NCI-H146 (cell line): ENCODE measurements around the gene INAFM1.
A peak's percentile ranks its signal among the peaks of the same experiment; 100 is the strongest.
"Not testable (repeated sequence)": the region's sequence is repeated elsewhere in the genome, so short reads cannot be mapped to it uniquely, and the experiment has no call there.

ENCODE experiments used
- DNase-seq: peaks from one replicate; lab custom pipeline; 2025; lab: John Stamatoyannopoulos, UW

INAFM1 gene

DNA sequence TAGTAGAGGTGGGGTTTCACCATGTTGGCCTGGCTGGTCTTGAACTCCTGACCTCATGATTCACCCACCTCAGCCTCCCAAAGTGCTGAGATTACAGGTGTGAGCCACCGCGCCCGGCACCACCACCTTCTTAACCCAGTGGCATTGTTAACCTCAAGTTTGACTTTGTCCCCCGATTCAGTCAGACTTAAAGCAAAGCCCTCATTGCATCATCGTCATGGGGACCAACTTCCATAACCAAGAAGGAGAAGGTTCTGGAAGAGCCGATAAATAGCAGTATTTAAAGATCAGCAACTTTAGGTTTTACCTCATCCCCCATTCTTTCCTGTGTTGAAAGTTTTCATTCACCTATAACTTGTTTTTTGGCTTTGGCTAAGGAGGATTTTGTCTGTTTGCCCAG is 6.7 kb upstream of the INAFM1 start:
- DNase-seq: no peak

DNA sequence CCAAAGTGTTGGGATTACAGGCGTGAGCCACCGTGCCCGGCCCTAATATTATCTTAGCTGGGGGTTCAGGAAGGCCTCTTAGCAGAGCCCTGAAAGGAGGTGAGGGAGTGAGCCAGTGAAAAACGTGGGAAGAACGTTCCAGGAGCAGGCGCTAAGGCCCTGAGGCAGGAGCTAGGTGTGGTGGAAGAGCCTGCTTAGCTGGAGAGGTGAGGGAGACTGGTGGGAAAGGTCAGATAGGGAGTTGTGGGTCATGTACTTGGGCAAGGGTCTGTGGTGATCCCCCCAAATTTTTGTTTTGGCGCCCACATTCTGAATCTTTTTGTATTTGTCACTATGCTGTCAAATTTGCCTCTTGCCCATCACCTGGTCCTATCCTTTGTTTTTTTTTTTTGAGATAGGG is 5.1 kb upstream of the INAFM1 start:
- DNase-seq: no peak

DNA sequence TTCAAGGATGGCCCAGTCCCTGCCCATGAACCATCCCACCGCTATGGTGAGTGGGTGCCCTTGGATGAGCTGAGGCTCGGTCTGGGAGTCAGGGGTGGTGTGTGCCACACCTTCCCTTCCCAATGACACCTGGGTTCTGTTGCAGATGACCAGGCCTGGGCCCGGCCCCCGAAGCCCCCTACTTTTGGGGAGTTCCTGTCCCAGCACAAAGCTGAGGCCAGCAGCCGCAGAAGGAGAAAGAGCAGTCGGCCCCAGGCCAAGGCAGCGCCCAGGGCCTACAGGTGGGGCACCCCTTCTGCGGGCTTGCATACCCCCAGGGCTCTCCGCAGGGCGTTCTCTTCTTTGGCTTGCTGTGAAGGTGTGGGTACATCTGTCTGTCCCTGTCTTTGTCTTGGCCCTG is 4.3 kb upstream of the INAFM1 start:
- DNase-seq: no peak

DNA sequence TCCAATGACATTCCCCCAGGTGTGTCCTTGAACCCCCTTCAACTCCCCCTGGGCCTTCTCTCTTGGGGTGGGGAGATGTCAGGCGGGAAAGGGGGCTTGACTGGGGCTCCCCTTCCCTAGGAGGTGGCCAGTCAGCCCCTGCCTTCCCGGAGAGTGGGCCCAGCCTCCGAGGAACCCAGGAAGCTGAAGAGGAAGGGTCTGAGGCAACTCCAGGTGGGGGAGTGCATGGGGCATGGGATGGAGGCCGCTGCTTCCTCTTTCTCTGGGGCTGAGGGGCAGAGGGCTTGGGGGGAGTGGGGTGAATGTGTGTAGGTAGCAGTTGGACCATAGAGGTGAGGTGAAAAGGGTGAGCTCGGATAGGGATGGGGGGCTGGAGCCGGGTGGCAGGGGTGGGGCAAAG is 2.7 kb upstream of the INAFM1 start:
- DNase-seq: no peak

DNA sequence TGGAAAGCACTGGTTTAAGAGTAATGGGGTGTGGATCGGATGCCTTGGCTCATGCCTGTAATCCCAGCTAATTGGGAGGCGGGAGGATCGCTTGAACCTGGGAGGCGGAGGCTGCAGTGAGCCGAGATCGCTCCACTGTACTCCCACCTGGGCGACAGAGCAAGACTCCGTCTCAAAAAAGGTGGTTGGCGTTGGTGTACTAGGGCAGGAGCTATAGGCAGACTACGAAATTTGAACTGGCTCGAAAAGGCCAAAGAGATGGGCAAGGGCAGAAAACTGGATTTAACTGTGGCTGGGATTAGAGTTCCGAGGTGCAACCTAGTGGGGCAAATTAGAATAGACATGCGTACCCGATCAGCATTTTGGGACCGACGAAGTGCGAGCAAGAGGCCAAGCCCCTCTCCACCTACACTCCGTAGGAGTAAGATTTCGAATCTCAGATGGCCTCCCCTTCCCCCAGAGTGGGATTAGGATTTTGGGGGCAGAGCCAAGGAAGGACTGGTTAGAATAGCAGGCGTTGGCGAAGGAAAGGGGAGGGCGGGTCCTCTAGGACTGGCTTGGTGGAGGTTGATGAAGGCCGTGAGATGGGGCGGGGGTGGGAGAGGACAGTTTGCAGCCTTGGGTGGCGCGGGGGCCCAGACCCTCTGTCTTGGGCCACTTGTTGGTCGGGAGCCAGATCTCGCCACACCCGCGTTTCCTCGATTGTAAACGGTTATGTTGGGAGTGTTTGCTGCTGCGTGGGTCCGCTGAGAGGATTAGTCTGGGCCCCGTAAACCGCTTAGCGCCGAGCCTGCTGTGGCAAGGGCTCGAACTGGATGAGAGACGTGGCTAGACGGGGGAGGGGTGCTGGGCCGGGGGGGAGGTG is 2.0 kb upstream of the INAFM1 start:
- peak; percentile 41 for DNase-seq

DNA sequence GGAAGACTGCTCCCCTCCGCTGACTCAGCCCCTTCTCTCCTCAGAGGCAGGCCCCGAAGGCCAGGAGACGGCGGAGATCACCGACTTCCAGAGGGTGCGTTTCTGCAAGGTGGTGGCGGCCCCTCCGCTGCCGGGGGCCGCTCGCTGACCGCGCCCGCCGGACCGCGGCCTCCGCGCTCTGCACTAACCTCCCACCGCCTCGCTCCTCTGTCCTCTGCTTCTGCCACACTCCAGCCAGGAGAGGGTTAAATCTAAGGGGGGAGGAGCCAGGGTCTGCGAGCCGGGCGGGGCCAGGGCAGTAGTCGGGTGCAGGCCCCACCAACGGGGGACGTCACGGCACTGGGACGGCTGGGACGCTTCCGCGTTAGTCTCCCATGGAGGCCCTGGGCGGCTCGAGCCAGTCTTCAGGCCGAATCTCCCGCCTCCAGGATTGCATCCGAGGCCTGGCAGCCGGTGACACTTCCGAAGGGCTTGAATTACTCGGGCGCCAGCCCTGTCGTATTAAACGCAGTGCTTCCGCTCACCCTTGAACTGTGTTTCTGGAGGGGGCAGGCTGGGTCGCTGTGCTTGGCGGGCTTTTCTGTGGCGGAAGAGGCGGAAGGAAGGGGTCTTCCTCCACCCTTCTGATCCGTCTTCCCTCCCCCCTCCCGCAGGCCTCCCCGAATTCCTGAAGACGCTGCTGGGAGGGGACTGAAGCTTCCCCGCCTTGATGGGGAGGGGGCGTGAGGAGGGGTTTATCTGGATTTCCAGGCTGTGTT is 1.2 kb upstream of the INAFM1 start:
- peak; percentile 90 for DNase-seq

DNA sequence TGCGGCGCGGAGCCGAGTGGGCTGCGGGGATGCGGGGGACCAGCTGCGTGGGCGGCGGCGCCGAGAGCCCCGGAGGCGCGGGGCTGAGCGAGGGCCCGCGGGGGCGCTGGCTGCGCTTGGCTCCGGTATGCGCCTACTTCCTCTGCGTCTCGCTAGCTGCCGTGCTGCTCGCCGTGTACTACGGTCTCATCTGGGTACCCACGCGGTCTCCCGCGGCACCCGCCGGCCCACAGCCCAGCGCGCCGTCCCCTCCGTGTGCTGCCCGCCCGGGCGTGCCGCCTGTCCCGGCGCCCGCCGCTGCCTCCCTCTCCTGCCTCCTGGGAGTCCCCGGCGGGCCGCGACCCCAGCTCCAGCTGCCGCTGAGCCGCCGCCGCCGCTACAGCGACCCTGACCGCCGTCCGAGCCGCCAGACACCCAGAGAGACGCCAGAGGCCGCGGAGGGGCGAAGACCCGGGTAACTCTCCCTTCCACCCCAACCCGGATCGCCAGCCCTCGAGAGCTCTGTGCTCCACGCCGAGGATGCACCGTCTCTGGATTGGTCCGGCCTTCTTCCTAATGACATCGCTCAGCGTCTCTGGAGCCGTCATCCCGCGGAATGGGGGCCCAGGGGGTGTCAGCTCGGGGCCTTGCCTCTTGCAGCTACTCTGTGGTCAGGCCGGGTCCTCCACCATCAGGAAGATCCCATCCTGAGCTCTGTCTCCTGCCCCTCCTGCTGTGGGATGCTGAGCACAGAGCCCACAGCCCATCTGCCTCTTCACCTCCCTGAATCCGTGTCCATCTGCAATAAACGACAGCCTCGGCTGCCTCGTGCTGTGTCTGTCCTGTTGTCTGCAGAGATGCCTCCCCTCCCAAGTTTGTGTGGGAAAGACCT is 441 bp downstream of the INAFM1 start:
- DNase-seq: peak; percentile 38

DNA sequence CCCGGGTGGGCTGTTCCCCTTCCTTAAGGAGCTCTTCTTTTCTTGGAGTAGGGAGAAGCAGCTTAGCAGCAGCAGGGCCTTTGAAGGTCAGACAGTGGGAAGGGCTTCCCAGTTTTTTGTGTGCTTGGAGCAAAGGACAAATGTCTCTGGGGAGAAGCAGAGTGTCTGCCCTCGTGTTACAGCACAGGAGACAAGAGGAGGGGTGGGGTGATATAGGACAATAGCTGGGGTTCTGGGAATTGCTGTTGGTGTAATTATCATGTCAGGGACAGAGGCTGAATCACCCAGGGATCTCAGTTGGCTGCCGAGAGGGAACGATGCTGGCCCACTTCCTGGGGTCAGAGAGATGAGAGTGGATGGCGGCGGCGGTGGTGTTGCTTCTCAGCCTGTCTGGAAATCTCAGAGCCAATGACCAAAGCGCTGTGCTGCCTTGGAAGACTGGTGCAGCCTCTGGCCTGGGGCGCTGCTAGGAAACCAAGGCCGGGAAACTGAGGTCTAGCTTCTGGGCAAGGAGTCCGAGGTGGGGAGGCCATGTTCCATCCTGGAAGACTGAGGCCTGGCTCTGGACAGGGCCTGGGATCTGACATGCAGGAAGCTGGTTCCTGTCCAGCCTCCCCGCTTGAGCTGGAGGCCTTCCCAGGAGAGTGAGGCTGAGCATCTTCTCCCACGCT is 1.2 kb downstream of the INAFM1 start:
- DNase-seq: no peak

DNA sequence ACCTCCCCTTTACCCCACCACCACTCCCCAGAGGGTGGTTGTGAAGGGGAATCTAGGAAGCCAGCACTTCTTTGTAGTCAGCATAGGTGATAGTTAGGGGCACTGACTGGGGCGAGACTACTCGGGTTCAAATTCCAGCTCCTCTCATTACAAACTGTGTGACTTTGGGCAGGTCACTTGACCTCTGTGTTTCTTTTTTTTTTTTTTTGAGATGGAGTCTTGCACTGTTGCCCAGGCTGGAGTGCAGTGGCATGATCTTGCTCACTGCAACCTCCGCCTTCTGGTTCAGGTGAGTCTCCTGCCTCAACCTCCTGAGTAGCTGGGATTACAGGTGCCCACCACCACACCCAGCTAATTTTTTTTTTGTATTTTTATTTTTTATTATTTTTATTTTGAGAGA is 1.8 kb downstream of the INAFM1 start:
- DNase-seq: not testable (repeated sequence)

DNA sequence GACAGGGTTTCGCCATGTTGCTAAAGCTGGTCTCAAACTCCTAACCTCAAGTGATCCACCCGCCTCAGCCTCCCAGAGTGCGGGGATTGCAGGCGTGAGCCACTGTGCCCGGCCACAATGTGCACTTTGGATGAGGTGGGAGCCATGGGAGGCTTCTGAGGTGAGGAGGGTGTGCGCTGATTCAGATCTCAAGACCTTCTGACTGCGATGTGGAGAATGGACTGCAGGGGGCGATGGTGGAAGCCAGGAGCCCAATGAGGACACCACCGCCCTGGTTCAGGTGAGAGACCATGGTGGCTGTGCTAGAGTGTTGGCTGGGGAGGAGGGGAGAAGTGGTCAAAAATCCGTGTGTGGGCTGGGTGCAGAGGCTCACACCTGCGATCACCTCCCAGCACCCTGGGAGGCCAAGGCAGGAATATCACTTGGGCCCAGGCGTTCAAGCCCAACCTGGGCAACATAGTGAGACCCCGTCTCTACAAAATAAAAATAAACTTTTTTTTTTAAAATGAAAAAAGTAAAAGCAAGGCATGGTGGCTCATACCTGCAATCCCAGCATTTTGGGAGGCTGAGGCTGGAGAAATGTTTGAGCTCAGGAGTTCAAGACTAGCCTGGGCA is 5.6 kb downstream of the INAFM1 start:
- no peak for DNase-seq

DNA sequence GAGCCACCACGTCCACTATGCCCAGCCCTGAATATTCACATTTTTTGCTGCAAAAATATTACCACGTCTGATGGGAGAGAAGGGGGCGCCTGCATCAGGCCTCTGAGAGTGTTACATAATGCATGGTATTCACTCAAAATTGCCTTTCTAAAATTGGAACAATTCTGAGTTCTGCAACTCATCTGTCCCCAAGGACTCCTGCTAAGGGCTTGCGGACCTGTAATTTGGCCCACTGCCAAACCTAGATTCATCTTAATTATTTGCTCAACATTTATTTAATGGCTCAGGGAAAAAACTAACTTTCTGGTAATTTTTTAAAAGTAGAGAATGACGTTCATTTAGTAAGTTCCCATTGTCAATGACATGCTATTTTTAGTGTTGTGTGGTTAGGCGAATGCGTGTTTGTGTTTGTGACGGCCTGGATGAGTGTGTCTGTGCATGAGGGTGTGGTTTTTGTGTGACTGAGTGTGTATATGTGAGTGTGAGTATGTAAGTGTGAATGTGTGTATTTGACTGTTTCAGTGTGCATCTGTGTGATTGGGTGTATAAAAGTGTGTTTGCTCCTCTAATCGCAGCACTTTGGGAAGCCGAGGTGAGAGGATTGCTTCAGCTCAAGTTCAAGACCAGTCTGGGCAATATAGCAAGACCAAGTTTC is 8.8 kb downstream of the INAFM1 start:
- DNase-seq: no peak

DNA sequence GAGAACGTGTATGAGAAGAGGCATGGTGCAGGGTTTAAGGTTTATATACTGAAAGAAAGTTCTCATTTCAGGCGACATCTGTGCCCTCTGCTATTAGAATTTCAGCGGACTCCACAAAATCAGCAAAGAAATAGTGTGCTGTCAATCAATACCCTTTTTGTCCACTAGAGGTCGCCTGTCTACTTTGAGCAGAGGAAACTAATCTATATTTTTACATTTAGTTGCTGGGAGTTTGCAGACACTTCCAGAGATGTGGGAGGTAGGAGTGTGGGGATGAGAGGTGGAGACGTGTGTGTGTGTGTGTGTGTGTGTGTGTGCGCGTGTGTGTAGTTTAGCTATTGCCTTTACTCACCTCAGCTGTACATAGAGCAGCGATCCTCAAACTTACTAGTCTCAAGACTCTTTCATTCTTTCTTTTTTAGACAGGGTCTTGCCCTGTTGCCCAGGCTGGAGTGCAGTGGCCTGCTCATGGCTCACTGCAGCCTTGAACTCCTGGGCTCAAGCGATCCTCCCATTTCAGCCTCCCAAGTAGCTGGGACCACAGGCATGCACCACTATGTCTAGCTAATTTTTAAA is 9.7 kb downstream of the INAFM1 start:
- DNase-seq: peak; percentile 58

DNA sequence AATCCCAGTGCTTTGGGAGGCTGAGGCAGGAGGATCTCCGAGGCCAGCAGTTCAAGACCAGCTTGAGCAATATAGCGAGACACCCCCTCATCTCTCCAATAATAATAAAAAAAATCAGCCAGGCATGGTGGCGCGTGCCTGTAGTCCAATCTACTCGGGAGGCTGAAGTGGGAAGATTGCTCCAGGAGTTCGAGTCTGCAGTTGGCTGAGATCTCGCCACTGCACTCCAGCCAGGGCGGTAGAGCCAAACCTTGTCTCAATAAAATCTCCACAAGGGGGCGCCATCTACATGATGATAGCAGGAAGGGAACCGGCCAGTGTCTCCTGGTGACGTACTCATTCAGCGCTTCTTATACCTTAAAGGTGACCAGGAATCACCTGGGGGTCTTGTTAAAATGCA is 21.4 kb downstream of the INAFM1 start:
- DNase-seq: peak; percentile 90

DNA sequence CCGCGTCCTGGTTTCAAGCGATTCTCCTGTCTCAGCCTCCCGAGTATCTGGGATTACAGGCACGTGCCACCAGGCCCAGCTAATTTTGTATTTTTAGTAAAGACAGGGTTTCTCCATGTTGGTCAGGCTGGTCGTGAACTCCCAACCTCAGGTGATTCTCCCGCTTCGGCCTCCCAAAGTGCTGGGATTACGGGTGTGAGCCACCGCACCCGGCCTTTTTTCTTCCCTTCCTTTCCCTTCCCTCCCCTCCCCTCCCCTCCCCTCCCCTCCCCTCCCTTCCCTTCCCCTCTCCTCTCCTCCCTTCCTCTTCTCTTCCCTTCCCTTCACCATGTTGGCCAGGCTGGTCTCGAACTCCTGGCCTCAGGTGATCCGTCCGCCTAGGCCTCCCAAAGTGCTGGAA is 26.2 kb downstream of the INAFM1 start:
- not testable (repeated sequence) for DNase-seq

DNA sequence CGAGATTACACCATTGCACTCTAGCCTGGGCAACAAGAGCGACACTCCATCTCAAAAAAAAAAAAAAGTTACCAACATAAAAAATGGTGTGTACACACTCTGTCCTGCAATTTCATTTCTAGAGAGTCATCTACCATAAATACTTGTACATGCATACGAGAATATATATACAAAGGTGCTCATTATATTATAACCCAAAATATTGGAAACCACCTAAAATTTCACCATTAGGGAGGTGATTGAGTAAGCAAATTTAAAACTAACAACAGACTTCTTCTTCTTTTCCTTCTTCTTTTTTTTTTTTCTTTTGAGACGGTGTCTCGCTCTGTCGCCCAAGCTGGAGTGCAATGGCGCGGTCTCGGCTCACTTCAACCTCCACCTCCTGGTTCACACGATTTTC is 27.6 kb downstream of the INAFM1 start:
- DNase-seq: no peak

DNA sequence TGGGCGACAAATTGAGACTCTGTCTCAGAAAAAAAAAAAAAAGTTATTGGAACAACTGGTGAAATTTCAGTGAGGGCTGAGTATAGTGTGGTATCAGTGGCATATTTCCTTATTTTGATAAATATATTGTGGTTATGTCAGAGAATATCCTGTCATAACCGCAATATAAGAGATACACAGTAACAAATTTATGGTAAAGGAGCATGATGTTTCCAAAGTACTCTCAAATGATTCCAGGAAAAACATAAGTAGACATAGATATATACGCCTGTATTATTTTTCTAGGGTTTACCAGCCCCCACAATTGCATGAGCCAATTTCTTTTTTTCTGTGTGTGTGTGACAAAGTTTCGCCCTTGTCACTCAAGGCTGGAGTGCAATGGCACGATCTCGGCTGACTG is 29.3 kb downstream of the INAFM1 start:
- DNase-seq: no peak

DNA sequence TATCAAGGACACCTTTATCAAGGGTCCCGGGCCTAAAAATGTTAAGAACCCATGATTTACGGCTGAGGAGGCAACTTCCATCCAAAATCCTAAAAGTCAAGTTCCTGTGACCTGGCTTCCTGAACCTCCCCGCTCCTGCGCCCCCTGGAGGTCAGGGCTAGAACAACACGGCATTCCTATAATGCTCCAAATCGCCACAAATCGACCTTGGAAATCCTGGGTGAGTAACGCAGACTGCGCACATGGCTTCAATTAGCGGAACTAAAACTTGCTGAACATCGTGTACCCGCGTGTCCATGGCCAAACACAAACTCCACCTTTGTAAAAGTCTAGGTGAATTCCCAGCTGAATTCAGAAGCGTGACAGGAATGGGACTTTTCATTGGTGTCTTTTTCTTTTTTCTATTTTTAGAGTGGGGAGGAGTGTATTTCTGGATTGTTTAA is 30.6 kb downstream of the INAFM1 start:
- DNase-seq: peak; percentile 55

DNA sequence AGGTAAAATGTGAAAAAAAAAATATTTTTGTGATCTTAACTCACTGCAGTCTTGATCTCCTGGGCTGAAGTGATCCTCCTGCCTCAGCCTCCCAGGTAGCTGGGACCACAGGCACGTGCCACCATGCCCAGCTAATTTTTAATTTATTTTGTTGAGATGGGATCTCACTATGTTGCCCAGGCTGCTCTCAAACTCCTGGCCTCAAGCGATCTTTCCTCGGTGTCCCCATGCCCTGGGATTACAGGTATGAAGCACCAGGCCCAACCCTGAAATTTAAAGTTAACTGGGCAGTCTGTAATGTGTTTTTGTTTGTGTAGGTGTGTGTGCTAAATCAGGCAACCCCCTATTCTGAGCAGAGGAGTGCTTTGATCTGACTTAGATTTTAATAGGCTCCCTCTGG is 31.6 kb downstream of the INAFM1 start:
- no peak for DNase-seq

DNA sequence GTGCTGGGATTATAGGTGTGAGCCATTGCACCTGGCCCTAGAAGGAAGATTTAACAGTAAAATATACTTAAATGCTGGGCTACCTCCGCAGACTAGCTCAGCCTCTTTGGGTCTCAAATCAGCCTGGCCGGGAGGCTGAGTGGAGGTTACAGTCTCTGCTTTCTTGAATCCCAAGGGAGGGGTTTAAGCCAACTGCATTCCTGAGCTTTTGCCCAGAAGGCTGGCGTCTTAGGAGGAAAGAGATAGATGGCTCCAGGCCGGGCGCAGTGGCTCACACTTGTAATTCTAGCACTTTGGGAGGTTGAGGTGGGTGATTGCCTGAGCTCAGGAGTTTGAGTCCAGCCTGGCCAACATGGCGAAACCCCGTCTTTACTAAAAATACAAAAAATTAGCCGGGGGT is 34.4 kb downstream of the INAFM1 start:
- no peak for DNase-seq

DNA sequence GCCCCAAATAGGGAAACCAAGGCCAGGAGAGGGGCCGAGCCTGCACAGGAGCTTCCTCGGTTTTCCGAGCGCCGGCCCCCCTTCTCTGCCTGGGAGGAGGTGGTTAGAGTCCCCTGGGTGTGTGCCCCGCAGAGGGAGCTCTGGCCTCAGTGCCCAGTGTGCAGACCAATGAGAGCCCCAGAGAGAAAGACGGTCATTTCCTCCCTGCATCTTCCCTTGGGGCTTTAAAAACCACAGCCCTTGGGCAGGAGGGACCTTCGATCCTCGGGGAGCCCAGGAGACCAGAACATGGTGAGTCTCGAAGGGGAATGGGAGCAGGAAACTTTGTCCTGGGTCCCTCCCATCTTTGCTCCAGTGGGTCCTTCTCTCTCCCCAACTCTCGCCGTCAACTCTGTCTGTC is 34.9 kb downstream of the INAFM1 start, which contains the start of gene C5AR1:
C5AR1 (plus strand) TSS at position 254 of the 400 bp plus-strand sequence; CDS start at position 289, 35 bp downstream.
- no peak for DNase-seq
